ENCODE results near the gene TIGD1.

The TIGD1 gene

GRCh38 chr2:232569541-232569940 lies 19.2 kb upstream of the TIGD1 start:
- DNase-seq = no peak

- DNase-seq = no peak
Measured at GRCh38 chr2:232568161-232568560, 17.8 kb upstream of the TIGD1 start.

DNA sequence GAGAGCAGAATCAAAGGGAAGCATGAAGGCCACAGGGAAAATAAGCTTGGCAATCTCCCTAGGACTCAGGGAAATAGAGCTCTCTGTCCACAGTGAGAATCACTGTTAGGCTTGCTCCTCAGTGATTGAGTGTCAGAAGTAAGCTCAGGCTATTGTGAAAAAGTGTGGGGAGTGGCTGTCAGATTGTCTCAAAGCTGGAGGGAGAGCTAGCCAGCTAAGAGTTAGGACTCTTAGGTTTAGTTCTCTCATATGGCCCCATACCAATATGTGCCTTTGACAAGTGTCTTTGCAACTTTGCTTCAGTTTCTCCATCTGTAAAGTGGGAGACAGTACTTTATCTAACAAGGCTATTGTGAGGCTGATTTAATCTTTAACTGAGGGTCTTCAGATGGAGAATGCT lies 17.4 kb upstream of the TIGD1 start:
- no peak for DNase-seq

GRCh38 chr2:232563580-232563979 lies 13.2 kb upstream of the TIGD1 start:
- DNase-seq = no peak

GRCh38 chr2:232562515-232563151 lies 12.3 kb upstream of the TIGD1 start:
- no peak for DNase-seq

- DNase-seq = no peak
Measured at GRCh38 chr2:232556426-232556825, 6.1 kb upstream of the TIGD1 start.

DNA sequence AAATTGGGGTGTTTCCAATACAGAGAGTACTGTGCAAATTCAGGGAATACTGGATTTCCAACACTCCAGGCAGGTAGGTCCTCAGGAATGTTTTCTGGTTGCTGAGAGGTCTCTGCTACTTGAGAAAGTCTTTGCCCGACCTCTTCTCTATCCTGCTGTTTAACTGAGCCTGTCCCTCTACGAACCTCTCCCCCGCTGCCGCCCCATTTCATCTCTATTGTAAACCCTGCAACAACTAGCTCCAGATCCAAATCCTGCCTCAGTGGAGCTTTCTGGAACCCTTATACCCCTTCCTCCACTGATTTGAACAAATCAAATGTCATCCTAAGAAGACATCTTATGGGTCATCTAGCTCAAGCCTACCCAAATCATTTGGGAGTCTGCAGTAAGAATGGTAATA lies 1.4 kb upstream of the TIGD1 start:
- no peak for DNase-seq

DNA sequence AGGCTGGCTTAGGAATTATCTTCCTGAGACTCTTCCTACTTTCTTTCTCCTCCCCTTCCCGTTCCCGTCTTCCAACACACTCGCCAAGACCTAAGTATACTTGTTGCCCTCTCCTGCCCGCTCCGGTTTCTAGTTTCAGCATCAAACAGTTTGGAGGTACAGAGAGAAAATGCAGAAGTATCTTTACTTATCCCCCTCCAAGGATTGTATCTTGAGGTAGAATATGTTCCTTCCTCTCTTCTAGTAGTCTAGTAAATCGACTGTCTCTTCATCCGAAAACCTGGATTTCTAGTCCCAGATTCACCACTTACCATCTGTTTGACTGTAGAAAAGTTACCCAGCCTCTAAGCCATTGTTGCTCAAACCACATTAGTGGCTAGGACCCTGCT lies 887 bp upstream of the TIGD1 start:
- no peak for DNase-seq

GRCh38 chr2:232549655-232550353 lies 553 bp downstream of the TIGD1 start:
- DNase-seq = no peak

- DNase-seq = no peak
Measured at GRCh38 chr2:232547991-232548390, 2.4 kb downstream of the TIGD1 start.

DNA sequence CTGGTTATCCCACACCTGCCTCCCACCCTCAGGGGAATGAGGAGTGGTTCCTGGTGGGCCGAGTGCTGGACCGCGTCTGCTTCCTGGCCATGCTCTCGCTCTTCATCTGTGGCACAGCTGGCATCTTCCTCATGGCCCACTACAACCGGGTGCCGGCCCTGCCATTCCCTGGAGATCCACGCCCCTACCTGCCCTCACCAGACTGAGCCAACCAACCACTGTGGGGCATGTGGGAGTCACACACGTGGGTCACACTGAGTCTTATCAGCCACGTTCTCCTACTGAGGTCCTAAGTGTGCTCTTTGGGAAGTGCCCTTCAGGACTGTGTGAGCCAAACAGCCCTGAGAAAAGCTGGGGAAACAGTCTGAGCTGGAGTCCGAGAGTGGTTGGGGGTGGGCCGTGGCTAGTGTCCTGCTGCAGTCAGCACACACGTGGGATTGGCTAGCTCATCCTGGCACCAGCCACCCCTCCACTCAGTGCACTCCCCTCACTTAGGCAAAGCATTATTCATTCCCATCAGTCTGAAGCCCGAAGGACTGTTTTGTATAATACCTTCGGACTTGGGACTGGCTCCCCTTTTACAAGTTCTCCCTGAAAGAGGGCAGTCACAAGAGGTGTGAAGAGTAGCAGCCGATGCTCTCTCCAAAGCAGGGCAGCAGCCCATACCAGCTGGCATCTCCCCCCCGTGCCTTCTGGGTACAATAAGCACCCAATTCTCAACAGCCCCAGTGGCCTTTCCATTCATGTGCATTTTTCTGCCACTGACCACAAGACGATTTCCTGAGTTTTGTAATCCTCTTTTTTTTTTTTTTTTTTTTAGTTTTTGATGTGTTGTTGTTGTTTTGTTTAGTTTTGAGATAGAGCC lies 4.6 kb downstream of the TIGD1 start:
- DNase-seq = no peak

DNA sequence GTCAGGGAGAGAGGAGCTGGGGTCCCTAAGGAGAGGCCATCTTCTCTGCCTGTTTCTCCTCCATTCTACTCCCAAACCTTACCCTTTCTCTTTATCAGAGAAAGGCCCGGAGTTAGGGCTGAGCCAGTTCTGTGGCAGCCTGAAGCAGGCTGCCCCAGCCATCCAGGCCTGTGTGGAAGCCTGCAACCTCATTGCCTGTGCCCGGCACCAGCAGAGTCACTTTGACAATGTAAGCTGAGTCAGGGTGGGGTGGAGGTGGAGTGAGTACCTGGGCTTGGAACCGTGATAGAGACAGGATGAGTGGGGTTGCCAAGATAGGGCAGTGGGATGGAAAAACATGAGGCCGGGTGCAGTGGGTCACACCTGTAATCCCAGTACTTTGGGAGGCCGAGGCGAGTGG lies 5.7 kb downstream of the TIGD1 start:
- no peak for DNase-seq

DNA sequence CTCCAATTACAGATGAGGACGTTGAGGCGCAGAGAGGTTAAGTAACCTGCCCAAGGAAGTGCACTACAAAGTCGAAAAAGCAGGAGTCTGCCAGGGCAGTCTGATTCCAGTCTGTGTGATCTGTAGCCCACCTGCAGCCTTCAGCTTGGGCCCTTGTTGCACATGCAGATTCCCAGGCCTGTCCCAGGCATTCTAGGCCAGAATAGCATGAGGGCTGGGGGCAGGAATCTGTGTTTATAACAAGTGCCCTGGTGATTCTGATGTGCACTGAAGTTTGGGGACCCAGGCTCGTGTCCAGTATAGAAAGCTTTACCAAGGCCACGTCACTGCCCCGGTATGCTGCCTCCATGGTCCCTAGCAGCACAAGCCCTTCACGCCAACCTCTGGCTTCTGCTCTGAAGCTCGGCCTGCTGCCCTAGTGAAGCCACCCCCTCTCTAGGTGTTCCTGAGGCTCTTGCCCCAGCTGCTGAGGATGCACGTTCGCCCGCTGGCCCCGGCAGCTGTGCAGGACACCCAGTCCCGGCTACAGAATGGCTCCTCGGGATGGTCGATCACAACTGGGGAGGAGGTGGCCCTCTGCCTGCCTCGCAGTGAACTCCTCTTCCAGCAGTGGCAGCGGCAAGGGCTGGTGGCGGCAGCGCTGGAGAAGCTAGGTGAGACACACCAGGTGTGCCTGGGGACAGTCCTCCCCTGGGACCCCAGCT lies 6.3 kb downstream of the TIGD1 start:
- DNase-seq = no peak

DNA sequence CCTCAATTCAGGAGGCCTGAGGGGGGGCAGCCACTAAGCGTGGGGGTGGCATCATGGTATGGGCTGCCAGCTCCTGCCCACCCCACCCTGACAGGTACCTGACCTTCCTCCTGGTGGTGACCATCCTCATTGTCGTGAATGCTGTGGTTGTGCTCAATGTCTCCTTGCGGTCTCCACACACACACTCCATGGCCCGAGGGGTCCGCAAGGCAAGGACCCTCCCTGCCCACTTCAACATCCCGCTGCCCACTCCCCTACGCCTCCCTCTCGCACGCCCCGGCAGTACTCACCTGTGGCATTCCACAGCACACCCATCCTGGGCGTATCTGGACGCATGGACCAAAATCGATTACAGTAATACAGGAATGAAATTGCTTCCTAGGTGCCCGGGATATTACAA lies 6.9 kb downstream of the TIGD1 start:
- DNase-seq = no peak

- DNase-seq = no peak
Measured at GRCh38 chr2:232542715-232543467, 7.5 kb downstream of the TIGD1 start.

DNA sequence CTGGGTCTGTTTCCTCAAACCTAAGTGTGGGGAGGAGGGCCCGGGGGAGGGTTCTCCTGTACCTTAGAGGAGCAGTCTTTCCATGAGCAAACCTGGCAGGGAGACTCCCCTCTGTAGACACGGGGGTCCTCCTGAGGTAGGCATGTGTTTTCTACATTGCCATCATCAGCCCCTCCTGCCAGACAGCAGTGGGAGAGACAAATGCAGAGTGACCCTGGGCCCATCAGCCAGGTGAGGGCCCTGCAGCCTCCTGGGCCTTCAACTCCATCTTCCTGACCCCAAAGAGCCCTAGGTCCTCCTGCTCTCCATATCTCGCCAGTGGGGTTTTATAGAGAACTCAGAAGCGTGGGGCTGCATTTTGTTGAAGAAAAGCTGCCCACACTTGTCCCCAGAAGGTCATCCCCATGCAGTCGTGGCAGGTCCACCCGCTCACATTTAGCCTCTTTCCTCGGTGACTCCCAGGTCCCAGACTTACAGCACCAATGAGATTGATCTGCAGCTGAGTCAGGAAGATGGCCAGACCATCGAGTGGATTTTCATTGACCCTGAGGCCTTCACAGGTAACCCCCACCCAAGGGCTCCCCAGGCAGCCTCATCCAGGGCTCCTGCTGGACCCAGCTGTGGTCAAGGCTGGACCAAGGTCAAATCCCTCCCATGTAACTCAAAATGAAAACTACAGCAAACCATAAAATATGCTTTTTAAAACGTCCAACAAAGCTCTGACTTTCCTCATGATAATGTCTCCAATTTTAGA lies 8.2 kb downstream of the TIGD1 start:
- no peak for DNase-seq

DNA sequence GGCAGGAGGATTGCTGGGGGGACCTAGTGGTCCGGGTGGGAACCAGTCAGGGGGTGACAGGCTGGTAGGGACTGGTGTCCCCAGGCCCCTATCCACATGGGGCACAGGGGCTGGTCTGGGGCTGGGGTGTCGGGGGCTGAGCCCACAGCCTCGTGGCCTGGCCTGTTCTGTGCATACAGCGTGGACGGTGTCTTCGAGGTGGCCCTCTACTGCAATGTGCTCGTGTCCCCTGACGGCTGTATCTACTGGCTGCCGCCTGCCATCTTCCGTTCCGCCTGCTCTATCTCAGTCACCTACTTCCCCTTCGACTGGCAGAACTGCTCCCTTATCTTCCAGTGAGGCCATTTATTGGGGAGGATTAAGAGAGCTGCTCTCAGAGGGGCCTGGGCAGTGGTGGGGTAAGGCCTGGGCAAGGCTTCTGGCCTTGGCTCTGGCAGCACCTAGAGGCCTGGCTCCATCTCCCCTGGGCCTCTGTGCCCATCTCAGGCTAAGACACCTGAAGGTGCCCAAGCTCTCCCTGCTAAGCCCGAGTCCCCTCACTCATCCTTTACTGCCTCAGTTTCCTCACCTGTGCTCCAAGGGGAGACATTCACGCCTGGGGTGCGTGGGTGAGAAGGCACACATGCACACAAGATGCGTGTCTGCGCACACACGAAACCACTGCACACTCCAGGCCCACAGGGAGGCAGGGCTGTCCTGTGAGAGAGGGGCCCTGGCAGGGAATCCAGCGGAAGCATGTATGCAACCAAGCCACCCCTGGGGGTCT lies 9.0 kb downstream of the TIGD1 start:
- no peak for DNase-seq

GRCh38 chr2:232540441-232541041 lies 9.8 kb downstream of the TIGD1 start:
- no peak for DNase-seq

DNA sequence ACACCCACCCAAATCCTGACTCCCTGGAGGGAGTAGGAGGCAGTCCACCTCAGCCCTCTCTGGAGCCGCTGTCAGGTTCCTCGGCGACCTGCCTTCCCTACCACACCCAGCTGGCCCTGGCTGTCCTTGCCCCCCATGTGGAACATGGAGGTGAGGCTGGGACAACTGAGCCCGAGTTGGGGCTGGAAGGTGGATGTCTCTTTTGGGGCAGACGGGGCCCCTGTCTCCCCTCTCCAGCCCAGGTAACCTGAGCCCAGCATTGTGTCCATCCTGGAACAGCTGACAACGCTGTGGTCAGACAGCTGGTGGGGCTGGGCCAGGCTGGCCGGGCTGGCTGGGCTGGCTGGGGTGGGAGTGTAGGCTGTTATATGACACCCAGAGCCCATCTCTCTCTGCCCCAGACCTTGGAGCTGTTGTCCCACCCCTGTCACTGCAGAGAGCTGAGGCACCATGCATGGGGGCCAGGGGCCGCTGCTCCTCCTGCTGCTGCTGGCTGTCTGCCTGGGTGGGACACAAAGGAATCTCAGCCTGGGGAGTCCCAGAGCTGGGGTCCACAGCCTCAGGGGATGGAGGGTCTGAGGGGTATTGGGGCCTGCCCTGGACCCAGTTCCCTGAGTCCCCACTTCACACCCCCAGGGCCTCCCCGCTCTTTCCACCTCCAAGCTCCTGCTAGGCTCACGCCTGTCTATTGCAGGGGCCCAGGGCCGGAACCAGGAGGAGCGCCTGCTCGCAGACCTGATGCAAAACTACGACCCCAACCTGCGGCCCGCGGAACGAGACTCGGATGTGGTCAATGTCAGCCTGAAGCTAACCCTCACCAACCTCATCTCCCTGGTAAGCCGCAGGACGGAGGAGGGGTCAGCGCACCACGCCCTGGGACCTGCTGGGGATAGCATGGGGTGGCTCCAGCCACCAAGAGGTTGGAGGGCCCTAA lies 10.8 kb downstream of the TIGD1 start, which contains the start of gene CHRNG:
Gene CHRNG (plus strand): TSS at position 395 of the 934 bp plus-strand sequence. CDS start 56 bp downstream, at position 451.
- no peak for DNase-seq
